HG03060 (cell line): Measurements from ENCODE around the gene POLR3C.
"Not testable (repeated sequence)": the region's sequence is repeated elsewhere in the genome, so short reads cannot be mapped to it uniquely, and the experiment has no call there.

Experiments used
- ATAC-seq: cut with Tn5 transposase; IDR thresholded peaks from one replicate; pipeline ENCODE4 v1.9.1; 2021; ENCODE audit warnings: low read depth, moderate number of reproducible peaks; ENCODE audit not compliant: unreplicated experiment

Gene POLR3C

DNA sequence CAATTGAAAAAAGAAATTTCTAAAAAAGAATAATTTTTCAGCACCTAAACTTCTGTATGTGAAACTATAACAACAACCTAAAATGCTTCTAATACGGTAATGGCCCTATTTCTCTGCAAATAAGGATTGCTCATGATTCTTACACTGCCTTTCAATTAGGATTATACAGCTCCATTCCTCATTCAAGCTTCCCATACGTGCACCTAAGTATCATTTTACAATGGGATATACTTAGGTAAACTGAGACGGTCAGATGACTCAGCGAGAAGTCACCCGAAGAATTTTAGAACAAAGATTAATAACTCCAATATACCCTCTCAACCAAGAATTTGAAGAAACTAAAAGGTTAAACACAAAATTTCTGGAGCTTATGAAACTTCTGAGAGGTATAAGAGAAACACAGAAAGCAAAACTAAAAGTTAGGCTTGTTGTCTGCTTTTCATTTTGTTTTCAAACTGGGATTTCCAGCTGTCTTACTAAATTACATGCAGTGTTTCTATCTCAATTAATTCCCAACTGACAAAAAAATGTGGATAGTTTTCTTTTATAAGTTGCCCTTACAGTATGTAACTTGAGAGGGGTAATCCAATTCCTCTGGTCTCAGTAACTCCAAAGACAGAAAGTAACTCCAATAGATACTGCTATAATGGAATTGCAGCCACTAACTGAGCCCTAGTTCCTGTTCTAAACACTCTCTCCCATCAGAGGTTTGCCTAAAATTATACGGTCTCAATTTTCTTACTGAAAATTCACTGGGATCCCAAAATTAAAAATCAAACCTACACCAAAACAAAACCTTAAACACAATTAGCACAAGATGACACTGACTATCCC is 10.8 kb upstream of the POLR3C start:
- not testable (repeated sequence) for ATAC-seq

DNA sequence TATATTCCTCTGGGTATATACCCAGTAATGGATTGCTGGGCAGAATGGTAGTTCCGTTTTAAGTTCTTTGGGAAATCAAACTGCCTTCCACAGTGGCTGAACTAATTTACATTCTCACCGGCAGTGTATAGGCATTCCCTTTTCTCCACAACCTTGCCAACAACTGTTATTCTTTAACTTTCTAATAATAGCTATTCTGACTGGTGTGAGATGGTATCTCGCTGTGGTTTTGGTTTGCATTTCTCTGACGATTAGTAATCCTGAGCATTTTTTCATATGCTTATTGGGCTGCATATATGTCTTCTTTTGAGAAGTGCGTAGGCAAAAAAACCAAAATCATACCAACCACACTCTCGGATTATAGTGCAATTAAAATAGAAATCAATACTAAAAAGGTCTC is 5.9 kb upstream of the POLR3C start:
- not testable (repeated sequence) for ATAC-seq

DNA sequence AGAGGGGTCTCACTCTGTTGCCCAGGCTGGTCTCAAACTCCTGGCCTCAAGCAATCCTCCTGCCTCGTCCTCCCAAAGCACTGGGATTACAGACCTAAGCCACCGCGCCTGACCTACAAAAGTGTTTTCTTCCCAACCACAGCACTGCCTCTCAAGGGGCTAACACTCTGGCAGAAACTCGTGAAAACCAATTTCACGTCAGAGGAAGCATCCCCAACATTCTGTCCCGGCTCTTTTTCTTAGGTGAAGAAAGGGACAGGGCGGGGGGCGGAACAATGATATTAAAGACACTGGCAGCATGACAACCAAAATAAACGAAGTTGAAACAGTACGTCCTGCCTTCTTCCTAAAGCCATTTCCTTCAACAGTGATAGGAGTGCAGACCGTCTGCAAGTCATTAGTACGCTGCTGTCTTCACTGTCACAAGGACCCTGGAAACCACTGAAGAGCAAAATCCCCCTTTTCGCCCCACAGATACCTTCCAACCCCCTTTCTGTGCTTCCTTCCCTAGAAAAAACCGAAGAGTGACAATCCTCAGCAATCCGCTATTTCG is 1.1 kb upstream of the POLR3C start:
- not testable (repeated sequence) for ATAC-seq

DNA sequence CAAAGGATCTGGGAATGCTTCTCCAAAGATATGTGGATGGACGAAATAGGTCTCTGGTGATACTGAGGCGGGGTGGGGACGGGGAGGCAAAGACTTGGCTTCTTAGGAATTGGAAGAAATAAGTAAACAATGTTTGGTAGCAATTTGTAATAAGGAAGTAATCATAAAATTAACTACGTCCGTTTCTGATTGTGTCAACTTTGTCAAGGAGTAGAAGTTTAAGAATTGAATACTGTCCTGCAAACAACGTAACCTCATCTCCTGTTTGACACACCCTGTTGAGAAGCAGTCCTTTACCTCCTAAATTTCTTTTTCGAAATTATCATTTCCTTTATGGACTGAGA is 471 bp downstream of the POLR3C start:
- no peak for ATAC-seq

DNA sequence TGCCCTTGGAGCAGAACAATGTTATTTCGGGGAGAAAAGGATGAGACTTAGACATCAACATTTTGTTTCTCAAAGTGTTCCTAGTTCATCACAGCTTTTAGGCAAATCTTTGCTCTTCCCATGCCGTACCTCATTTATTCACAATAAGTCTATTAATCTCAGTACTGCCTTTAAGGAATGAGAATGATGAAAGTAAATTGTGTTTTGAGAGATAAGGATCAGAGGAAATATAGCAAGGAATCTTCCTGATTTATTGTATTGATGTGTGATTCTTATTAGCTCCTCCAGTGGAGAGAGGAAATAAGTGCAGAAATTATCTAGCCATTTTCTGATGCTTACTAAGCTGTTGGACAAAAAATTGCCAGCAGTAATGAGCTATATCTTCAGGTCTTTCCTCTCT is 2.0 kb downstream of the POLR3C start:
- ATAC-seq: no peak

DNA sequence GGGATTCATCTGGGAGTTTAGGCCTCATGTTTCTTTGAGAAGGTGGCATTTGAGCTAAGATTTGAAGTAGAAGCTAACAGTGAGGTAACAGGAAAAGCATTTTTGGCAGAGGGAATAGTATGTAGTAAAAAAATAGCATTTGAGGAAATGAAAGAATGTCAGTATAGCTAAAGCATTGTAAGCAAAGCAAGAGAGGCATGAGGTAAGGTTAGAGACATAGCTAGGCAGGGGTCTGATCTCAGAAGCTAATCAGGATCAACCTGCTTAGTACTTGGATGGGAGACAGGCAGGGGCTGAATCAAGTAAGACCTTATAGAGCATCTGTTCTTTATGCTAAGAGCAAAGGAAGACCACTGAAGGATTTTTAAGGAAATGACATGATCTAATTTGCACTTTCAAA is 4.0 kb downstream of the POLR3C start:
- ATAC-seq: no peak

DNA sequence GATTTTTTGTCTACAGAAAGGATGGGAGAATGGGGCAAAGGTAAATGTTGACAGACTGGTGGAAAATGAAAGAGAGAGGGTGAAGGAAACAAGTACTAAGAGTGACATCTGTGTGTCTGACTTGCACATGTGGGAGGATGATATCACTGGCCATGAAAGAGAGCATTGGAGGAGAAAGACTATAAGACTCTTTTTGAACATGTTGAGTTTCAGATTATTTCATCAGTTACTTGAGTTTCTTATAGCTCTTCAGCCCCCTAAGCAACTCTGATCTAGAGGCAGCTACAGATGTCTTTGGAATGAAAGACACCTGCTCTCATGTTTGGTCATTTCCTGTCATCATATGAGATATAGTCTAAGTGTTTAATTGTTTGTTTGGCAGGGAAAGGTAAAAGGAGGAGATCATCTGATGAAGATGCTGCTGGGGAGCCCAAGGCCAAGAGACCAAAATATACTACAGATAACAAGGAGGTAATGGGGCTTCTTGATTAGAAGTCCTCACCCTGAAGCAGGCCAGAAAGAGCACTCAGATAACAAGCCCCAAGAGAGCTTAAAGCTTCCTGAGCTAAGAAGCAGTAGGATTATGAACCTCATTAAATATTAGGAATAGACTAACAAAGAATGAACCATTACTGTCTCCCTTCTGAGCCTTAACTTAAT is 4.5 kb downstream of the POLR3C start:
- ATAC-seq: no peak

DNA sequence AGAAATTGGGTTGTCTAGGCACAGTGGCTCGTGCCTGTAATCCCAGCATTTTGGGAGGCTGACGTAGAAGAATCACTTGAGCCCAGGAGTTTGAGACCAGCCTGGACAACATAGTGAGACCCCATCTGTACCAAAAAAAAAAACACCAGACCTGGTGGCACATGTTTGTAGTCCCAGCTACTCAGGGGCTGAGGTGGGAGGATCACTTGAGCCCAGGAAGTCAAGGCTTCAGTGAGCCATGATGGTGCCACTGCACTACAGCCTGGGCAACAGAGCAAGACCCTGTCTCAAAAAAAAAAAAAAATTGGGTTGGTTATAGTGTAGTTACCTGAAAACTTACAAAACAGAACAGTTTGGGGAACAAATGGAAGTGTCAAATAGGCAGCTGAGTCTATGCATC is 6.8 kb downstream of the POLR3C start:
- not testable (repeated sequence) for ATAC-seq

DNA sequence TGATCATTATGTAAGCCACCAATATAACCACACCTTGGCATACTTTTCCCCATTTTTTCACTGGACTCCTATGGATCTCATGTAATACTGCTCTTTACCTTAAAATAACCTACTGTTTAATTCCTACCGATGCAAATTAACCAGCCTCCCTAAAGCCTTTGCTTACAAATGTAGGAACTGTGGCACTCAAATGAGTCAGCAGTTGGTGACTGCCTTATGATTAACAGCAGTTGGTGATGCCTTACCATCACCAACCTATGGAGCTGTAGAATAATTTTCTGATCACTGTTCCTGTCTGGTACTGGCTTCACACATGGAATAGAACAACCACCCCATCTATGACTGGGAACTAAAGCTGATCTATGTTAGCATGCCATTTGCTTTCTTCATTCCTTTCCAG is 13.7 kb downstream of the POLR3C start:
- ATAC-seq: no peak

DNA sequence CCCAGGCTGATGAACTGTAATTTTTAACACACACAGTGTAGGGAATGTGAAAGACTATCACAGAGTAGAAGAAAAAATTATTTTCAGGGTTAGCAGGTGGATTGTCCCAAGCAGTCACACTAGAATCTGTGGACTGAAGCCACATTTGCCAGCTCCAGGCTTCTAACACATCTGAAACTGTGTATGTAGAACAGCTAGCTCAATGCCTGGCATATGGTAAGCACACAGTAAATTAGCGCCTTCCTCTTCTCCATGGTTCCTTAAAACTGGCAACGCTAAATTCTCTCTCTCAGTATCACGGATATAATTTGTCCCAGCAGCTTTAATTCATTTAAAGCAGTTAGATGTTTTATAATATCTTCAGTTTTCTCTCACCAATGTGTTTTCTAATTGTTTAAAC is 19.0 kb downstream of the POLR3C start:
- no peak for ATAC-seq

DNA sequence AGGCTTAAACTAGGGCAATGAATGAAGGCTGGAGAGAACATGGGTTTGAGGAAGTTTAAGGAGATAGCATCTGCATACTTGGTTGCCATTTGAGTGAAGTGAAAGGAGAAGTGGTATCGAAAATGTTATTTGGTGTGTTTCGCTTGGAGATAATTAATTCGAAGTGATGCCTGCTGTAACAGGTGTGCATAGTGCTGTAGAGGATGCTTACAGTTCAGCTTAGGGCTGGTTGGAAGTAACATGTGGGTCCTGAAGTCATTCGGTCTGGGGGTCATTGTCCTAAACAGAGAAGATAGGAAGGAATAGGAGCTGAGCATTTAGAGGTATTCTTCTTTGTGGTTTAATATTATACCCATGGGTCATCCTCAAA is 21.1 kb downstream of the POLR3C start:
- peak; percentile 71 for ATAC-seq

DNA sequence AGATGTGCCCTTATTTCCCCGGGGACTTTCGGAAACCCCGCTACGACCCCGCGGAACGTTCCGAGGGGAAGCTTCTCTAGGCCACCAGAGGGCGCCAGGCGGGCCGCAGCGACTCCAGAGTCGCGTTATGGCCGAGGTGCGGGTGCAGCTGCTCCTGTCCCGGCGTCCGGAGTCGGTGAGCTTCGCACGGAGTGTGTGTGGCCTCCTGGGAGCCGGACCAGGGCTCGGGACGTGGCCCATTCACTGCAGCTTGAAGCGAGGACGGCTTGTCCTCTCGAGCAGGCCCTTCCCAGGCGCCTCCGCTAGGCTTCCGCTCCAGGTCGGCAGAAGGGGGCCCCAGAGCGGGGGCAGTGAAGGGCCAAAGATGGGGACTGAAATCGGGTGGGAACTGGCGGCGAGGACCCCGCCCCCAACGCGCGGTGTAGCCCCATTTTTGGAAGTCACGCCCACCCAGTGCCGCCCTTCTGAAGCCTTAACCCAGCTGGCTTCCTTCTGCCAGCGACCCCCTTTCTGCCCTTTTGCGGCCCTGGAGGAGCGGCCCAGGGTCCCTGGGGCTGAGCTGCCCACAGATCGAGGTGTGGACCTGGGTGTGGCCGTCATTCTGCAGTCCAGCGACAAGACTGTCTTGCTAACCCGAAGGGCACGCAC is 21.6 kb downstream of the POLR3C start, which contains the start of gene NUDT17:
NUDT17 (plus strand) TSS at position 117 of the 648 bp plus-strand sequence; CDS start at position 128, 11 bp downstream.
- ATAC-seq: no peak

DNA sequence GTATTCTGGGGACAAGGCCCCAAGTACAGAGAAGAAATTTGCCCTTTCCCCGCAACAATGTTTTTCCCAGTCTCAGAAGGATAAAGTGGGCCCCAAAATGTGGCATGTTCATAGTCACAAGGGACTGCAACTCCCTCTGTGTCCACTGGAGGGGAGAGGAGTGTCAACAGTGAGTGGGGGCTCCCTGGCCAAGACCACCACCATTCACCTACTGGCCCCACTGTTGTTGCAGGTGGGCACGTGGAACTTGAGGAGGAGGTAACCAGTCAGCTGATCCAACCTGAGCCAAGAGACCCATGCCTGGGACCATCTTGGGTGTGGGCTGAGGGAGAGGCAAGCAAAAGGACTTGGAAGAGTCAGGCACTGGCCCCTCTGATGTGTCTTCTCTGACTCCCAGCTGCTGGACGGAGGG is 22.2 kb downstream of the POLR3C start:
- ATAC-seq: no peak

DNA sequence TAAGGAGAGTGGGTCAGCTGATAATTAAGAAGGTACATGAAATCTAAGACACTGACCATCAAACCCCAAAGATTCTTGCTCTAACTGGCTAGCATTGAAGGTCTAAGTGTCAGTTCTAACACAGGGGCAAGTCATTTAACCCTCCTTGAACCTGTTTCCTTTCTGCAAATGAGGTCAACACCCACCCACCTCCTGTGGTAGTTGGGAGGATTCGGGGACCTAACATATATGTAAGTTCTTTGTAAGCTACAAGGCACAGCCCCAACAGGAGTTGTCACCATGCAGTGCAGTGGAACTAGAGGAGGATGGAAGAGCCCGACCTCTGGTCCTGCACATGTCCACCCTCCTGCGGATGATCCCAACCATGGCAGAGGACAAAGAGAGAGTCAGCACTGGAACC is 23.8 kb downstream of the POLR3C start:
- no peak for ATAC-seq

DNA sequence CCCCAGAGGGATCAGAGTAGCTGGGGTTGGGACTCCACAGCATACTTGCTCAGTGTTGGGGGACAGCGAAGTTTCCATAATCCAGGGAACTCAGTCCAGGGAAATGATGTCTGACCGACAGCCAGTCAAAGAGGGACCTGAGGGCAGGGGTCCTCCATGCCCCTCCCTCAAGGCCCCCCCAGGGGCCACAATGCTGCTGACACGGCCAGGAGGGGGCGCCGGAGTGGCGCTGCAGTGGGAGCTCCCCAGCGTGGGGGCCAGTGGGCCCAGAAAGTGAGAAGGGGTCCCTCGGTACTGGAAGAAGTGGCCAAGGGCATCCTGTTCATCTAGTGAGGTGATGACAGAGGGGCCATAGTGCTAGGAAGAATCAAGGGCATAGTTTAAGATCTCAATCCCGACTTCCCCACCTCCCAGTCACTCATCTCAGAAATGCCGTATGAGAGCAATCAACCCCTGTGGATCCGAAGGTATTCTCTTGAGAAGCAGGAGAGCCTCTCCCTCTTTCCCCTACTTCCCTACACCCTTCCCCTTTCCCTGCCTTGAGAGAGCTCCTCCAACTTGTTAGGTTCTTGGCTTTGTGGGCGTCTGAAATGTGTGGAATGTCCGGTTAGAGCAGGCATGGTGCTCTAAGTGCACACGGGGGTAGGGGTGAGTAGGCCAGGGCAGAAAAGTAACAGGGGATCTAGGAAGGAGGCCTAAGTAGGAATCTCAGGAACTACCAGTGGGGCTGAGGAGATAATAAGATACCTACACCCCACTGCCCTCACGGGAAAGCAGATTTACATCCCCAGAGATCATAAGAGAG is 25.6 kb downstream of the POLR3C start:
- no peak for ATAC-seq

DNA sequence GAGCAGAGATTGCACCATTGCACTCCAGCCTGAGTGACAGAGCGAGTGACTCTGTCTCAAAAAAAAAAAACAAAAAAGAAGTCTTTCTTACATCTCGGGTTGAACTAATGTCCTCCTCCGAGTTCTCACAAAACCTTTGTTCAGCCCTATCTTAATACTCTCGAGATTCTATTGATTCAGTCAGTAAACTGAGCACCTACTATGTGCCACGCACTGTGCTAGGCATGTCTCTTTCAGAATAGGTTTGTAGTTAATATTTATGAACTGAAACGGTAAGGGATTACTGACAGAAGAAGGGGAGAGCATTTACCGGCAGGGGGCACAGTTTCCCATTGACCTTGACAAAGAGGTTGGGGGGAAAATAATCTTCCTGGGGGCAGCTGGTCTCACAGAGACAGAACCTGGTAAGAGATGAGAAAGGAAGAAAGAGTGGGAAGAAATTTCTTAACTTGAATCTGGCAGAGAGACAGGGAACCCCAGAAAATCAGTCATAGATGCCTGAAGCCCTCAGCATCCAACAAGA is 31.5 kb downstream of the POLR3C start:
- ATAC-seq: no peak

DNA sequence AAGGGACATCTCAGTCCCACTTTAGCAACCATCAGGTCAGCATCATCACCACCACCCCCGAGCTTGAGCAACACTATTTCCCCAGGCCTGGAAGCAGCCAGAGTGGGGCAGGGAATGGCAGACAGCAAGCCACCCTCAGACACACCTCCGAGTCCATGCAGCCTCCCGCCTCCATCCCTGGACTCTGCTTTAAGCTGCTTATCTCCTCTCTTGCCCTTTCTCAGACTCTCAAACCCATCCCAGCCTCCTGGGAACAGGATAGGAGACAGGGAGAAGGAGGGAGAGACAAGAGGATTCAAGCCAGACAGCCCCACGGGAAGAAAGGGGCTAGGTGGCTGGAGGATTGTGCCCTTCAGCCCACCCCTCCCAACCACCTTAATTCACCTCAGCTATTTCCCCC is 33.2 kb downstream of the POLR3C start:
- no peak for ATAC-seq

DNA sequence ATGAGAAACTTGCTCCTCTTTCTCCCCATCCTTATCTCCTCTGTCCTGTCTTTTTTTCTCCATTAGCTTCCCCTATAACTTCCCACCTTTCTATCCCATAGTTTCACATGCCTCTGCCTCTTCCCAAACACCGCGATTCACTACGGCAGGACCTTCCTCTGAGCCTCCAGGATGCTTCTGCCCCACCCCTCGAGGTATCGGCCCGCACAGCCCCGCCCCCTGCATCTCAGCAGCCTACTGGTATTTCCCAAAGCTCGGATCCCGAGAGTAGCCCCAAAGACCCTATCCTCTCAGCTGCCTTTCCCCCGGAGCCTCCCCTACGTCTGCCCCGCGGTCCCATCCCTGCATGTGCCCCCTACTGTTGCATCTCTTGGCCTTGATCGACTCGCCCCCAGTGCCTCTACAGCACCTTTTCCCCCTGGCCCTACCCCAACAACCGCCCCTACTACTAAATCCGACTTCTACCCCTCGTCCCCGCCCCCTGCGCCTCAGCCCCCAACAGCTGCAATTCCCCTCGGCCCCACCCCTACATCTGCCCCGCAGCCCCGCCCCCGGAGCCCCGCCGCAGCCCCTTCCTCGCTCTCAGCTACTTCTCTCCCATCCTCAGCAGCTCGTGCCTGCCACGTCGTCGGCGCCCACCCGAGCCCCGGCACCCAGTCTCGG is 34.4 kb downstream of the POLR3C start:
- no peak for ATAC-seq

DNA sequence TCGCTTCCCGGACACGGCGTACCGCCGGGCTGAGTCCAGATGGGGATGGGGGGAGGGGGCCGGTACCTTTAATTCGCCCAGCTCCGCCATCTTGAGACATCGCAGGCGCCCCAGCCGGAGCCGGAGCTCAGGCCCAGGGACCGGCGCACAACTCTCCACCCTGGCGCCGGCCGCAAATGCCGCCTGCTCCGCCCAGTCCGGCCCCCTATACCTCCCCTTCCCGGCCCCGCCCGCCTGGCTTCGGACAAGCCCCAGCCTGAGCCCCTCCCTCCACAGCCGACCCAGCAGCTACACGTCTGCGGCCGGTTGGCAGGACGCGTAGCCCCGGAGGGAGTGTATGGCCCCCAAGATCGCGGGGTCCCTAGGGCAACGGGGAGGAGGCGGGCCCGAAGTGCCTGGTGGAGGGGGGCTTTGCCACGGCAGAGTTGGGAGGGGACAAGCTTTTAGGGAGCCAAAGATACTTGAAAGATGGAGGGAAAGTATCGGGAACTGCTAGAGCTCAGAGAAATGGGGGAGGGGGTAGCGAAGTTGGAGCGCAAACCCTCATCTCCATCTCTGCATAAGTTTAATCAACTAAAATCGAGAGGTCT is 35.0 kb downstream of the POLR3C start, which contains the start of gene PIAS3:
PIAS3 (minus strand) TSS at position 181 of the 590 bp plus-strand sequence; CDS start at position 90, 91 bp downstream.
- ATAC-seq: peak; percentile 46
